Measurements from ENCODE around the gene IL11.
"Not testable (repeated sequence)": the region's sequence is repeated elsewhere in the genome, so short reads cannot be mapped to it uniquely, and the experiment has no call there.

IL11 gene

DNA sequence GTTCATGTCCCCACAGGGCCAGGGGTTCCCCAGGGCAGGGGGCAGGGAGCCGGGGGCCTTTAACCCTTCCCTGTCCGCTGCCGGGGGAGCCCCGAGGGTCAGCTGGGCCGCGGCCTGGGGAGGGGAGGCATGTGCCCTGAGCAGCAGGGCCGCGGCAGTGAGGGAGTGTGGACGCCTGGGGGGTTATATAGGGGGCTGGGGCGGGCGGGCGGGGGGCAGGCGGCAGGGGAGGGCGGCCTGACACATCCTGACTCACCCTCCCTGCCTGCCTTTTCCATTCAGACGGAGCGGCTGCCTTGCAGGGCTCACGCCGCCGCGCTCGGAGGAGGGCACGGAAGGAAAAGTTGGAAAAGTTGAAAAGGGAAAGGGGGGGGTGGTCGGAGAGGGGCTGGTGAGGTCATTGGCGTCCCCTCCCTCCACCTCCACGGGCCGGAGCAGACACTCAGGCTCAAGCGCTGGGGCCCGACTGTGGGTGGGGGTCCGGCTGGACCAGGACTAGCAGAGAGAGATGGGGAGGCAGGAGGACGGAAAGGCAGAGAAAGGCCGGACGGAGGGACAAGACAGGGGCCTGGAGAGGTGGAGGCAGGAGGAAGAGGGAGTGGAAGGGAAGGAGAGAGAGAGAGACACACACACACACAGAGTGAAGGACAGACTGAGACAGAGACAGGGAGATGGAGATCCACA, at the start of gene IL11:
Gene IL11 (minus strand): TSS at position 159 of the 684 bp plus-strand sequence. CDS start 153 bp downstream, at position 6.
- Mint-ChIP-seq H3K36me3 (ENCODE audit: low read depth) (no peaks in the 10 kb centered on the region), H3K4me3 (peak within 1 kb of the TSS; percentile 75 to 84 (median 83)), H3K9me3 (no peaks in the 10 kb centered on the region), H3K4me1 (peaks cover 13% of the 10 kb centered on the region), H3K27ac (peak within 1 kb of the TSS in 2 of 3 experiments; percentile 10 to 51), H3K27me3 (ENCODE audit: low read depth) (peaks cover 44% of the 10 kb centered on the region)
- no peak for TF ChIP-seq CTCF (IDR thresholded peaks at IDR 0.05; ENCODE audit: unreplicated experiment in 3 of 3)

- Mint-ChIP-seq H3K9me3 (no peaks in the 10 kb centered on the region), H3K27me3 (ENCODE audit: low read depth) (peaks cover 26% of the 10 kb centered on the region), H3K4me1 (no peaks in the 10 kb centered on the region), H3K4me3 (no peak overlapping the region), H3K27ac (no peak overlapping the region), H3K36me3 (ENCODE audit: low read depth) (no peaks in the 10 kb centered on the region)
- TF ChIP-seq CTCF (IDR thresholded peaks at IDR 0.05; ENCODE audit: unreplicated experiment in 3 of 3): no peak
Measured at GRCh38 chr19:55419624-55420236, 49.5 kb upstream of the IL11 start.

DNA sequence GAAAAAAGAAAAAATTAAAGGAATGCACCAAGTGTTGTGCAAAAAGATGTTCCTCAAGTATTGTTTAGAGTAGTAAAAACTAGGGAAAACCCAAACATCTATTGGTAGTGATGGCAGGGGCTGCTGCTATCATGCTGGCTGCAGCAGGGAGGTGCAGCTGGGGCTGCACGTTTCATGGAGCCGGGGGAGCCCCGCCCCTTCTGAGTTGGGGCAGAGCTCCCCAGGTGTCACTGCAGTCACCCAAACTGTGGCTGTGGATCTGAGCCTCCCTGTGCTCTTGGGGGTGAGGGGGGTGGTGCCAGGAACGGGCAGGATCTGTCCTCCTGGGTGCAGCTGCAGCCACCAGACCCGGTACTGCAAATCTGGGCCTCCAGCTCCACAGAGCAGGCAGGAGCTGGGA, 48.8 kb upstream of the IL11 start:
- peaks cover 26% of the 10 kb centered on the region for H3K27me3 Mint-ChIP-seq (ENCODE audit: low read depth)
- H3K4me1 Mint-ChIP-seq: no peaks in the 10 kb centered on the region
- no peaks in the 10 kb centered on the region for H3K9me3 Mint-ChIP-seq
- H3K27ac Mint-ChIP-seq: no peak overlapping the region
- no peak for TF ChIP-seq CTCF (IDR thresholded peaks at IDR 0.05; ENCODE audit: unreplicated experiment in 3 of 3)
- no peak overlapping the region for H3K4me3 Mint-ChIP-seq
- H3K36me3 Mint-ChIP-seq (ENCODE audit: low read depth): no peaks in the 10 kb centered on the region

DNA sequence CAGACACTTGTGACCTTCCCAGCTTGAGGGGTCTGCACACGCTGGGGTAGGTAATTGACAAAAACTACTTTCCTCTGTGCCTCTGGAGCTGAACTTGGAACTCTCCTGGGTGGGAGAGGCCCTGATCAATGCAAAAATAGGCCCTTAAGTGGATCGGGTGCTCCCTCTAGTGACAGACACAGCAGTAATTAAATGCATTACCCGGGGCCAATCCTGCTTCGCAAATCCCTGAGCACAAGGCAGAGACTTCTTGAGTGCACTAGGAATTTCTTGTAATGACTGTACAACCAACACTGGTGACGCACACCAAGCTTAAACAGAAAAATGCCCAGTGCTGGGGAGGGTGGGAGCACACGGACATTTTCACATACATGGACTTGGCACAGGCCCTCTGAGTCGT, 47.9 kb upstream of the IL11 start:
- H3K4me1 Mint-ChIP-seq: no peaks in the 10 kb centered on the region
- no peak overlapping the region for H3K4me3 Mint-ChIP-seq
- peaks cover 22% of the 10 kb centered on the region for H3K27me3 Mint-ChIP-seq (ENCODE audit: low read depth)
- H3K27ac Mint-ChIP-seq: no peak overlapping the region
- no peaks in the 10 kb centered on the region for H3K9me3 Mint-ChIP-seq
- no peaks in the 10 kb centered on the region for H3K36me3 Mint-ChIP-seq (ENCODE audit: low read depth)
- peak; percentile 73 to 79 (median 75) for TF ChIP-seq CTCF (IDR thresholded peaks at IDR 0.05; ENCODE audit: unreplicated experiment in 3 of 3)

DNA sequence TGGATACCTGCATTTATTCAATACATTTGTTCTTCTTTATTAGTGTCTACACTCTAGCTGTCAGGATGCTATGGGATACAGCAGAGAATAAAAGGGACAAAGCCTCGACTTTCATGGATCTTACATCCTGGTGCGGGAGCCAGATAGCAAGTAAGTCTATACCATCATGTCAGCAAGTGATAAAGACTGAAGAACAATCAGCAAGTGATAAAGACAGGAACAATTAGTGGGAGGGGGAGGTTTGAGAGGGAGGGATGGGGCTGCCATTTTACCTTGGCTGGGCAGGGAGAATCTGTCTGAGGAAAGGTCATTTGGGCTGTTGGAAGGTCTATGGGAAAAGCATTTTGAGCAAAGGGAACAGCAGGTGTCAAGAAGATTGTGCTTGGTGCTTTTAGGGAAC, 39.9 kb upstream of the IL11 start:
- Mint-ChIP-seq H3K36me3 (ENCODE audit: low read depth) (peaks cover 15% of the 10 kb centered on the region), H3K9me3 (peaks cover 5% of the 10 kb centered on the region), H3K27ac (peak overlapping the region; percentile 92 to 99 (median 96)), H3K4me3 (peak overlapping the region in 2 of 3 experiments; percentile 18 to 56), H3K27me3 (ENCODE audit: low read depth) (peaks cover 13% of the 10 kb centered on the region), H3K4me1 (peaks cover 26% of the 10 kb centered on the region)
- no peak for TF ChIP-seq CTCF (IDR thresholded peaks at IDR 0.05; ENCODE audit: unreplicated experiment in 3 of 3)

GRCh38 chr19:55409179-55409578, 38.9 kb upstream of the IL11 start:
- not testable (repeated sequence) for H3K9me3 Mint-ChIP-seq; H3K27me3 Mint-ChIP-seq (ENCODE audit: low read depth)
- H3K27ac Mint-ChIP-seq: peak overlapping the region; percentile 99 to 100 (median 99)
- peak overlapping the region in 2 of 3 experiments; percentile 56 to 97 for H3K4me3 Mint-ChIP-seq
- H3K36me3 Mint-ChIP-seq (ENCODE audit: low read depth): peaks cover 16% of the 10 kb centered on the region
- peaks cover 26% of the 10 kb centered on the region for H3K4me1 Mint-ChIP-seq

Measured in nephron (organoid).